HepG2 (cell line): ENCODE data around the gene PPRC1. TPM values are rescaled to one million over a fixed set of nuclear protein-coding genes. Genes with fewer than 3 reads are reported as not detected.

Source experiments
- ARID4A ChIP-seq: sonication (generic); formaldehyde crosslinking; IDR thresholded peaks from 2 replicates; pipeline ENCODE4 v1.5.0; 2020; ENCODE audit warnings: mild to moderate bottlenecking, missing genetic modification reagents, borderline replicate concordance
- ATF3 ChIP-seq: sonication (generic); formaldehyde crosslinking; IDR thresholded peaks from 2 replicates; pipeline ENCODE4 v1.4.0; 2020; ENCODE audit warnings: missing genetic modification reagents
- BRCA1 ChIP-seq: sonication (generic); formaldehyde crosslinking; IDR thresholded peaks from 2 replicates; pipeline ENCODE4 v1.4.0; 2020; ENCODE audit warnings: missing genetic modification reagents
- DMAP1 ChIP-seq: IDR thresholded peaks from 2 replicates; pipeline ENCODE4 v1.6.1; 2016
- FOXJ3 ChIP-seq: sonication (generic); formaldehyde crosslinking; IDR thresholded peaks from 2 replicates; pipeline ENCODE4 v1.4.0; 2020; ENCODE audit warnings: missing genetic modification reagents, mild to moderate bottlenecking, borderline replicate concordance
- HMGA1 ChIP-seq: sonication (generic); formaldehyde crosslinking; conservative IDR thresholded peaks from 2 replicates; pipeline ENCODE4 v1.4.0; 2020; ENCODE audit warnings: missing genetic modification reagents
- KMT2A ChIP-seq: sonication (generic); formaldehyde crosslinking; IDR thresholded peaks from 2 replicates; pipeline ENCODE4 v1.4.0; 2020; ENCODE audit warnings: missing genetic modification reagents
- MAF1 ChIP-seq: sonication (generic); formaldehyde crosslinking; IDR thresholded peaks from 2 replicates; pipeline ENCODE4 v1.5.0; 2020; ENCODE audit warnings: missing genetic modification reagents, borderline replicate concordance
- MED1 ChIP-seq: sonication (generic); formaldehyde crosslinking; IDR thresholded peaks from 2 replicates; pipeline ENCODE4 v1.4.0; 2020; ENCODE audit warnings: missing genetic modification reagents
- MLX ChIP-seq: IDR thresholded peaks from 2 replicates; pipeline ENCODE4 v1.6.1; 2016
- SNAPC5 ChIP-seq: sonication (generic); formaldehyde crosslinking; IDR thresholded peaks from 2 replicates; pipeline ENCODE4 v1.8.1; 2023; ENCODE audit warnings: mild to moderate bottlenecking, missing genetic modification reagents, borderline replicate concordance
- TGIF2 ChIP-seq: IDR thresholded peaks from 2 replicates; pipeline ENCODE4 v1.6.1; 2016; ENCODE audit warnings: control low read depth, missing compliant biosample characterization
- UBTF ChIP-seq: sonication (generic); formaldehyde crosslinking; IDR thresholded peaks from 2 replicates; pipeline ENCODE4 v1.4.0; 2020; ENCODE audit warnings: mild to moderate bottlenecking, missing genetic modification reagents
- ZFP37 ChIP-seq: sonication (generic); formaldehyde crosslinking; IDR thresholded peaks from 2 replicates; pipeline ENCODE4 v1.4.0; 2020; ENCODE audit warnings: missing genetic modification reagents, borderline replicate concordance
- ZNF136 ChIP-seq: sonication (generic); formaldehyde crosslinking; IDR thresholded peaks from 2 replicates; pipeline ENCODE4 v1.8.1; 2022; ENCODE audit warnings: low read depth, mild to moderate bottlenecking, moderate library complexity, missing genetic modification reagents
- ZNF20 ChIP-seq: sonication (generic); formaldehyde crosslinking; IDR thresholded peaks from 2 replicates; pipeline ENCODE4 v1.4.0; 2020; ENCODE audit warnings: mild to moderate bottlenecking, moderate library complexity, missing genetic modification reagents
- ZNF256 ChIP-seq: sonication (generic); formaldehyde crosslinking; conservative IDR thresholded peaks from 2 replicates; pipeline ENCODE4 v1.4.0; 2020; ENCODE audit warnings: missing genetic modification reagents
- ZNF382 ChIP-seq: sonication (generic); formaldehyde crosslinking; IDR thresholded peaks from 2 replicates; pipeline ENCODE4 v1.5.0; 2020; ENCODE audit warnings: missing genetic modification reagents, mild to moderate bottlenecking, borderline replicate concordance
- ZNF589 ChIP-seq: sonication (generic); formaldehyde crosslinking; conservative IDR thresholded peaks from 2 replicates; pipeline ENCODE4 v1.8.0; 2022; ENCODE audit warnings: mild to moderate bottlenecking, moderate library complexity, missing genetic modification reagents
- ZNF737 ChIP-seq: sonication (generic); formaldehyde crosslinking; IDR thresholded peaks from 2 replicates; pipeline ENCODE4 v1.5.0; 2020; ENCODE audit warnings: missing genetic modification reagents, mild to moderate bottlenecking, borderline replicate concordance
- ZNF777 ChIP-seq: sonication (generic); formaldehyde crosslinking; IDR thresholded peaks from 2 replicates; pipeline ENCODE4 v1.4.0; 2020; ENCODE audit warnings: missing genetic modification reagents
- ZNF790 ChIP-seq: sonication (generic); formaldehyde crosslinking; IDR thresholded peaks from 2 replicates; pipeline ENCODE4 v1.8.0; 2022; ENCODE audit warnings: missing genetic modification reagents, mild to moderate bottlenecking, borderline replicate concordance
- ZNF883 ChIP-seq: sonication (generic); formaldehyde crosslinking; IDR thresholded peaks from 2 replicates; pipeline ENCODE4 v1.5.1; 2020; ENCODE audit warnings: mild to moderate bottlenecking, missing genetic modification reagents; ENCODE audit errors: not compliant biosample characterization
- ZSCAN20 ChIP-seq: sonication (generic); formaldehyde crosslinking; IDR thresholded peaks from 2 replicates; pipeline ENCODE4 v1.4.0; 2020; ENCODE audit warnings: missing genetic modification reagents, mild to moderate bottlenecking, borderline replicate concordance
- ZSCAN9 ChIP-seq: IDR thresholded peaks from 2 replicates; pipeline ENCODE4 v1.6.1; 2016; ENCODE audit warnings: borderline replicate concordance
- polyA plus RNA-seq, 8 experiments: library from polyadenylated mRNA; depleted of rRNA in 3 of 8; stranded (reverse) in 7 of 8; unstranded in 1 of 8; fragments of >200 nt; fragmentation: Illumina TruSeq in 4 of 8; extraction: Trizol in 4 of 8; gene quantifications; 2 replicates each; pipeline versions ENCODE4 v1.2.1 to v1.2.3, GENCODE V29; 2011 to 2016; ENCODE audit warnings: low read depth in 4 of 8, missing spikeins in 1 of 8, mixed read lengths in 1 of 8; ENCODE audit not compliant: insufficient read depth in 1 of 8
- total RNA-seq, 5 experiments: library from RNA; depleted of rRNA; stranded (reverse); fragments of >200 nt; fragmentation: Illumina TruSeq; extraction: Trizol; gene quantifications; 2 replicates each; pipeline ENCODE4 v1.2.3, GENCODE V29; 2016; ENCODE audit warnings: low read depth in 1 of 5

Gene PPRC1
- total and polyA plus RNA-seq, 2 of the 13 experiments (the other 11 are each of a cell fraction or from before 2014, with no cell fraction given): 18.7 to 24.2 TPM

GRCh38 chr10:102152545-102152890 lies 19.7 kb downstream of the PPRC1 start (continued):
- TF ChIP-seq BRCA1 (0 out of 2 replicates have a peak, but pooled peaks have one; percentile 3), MED1 (CRISPR knock-in tag) (no peak), ZNF382 (CRISPR knock-in tag) (no peak), TGIF2 (no peak), ZNF20 (CRISPR knock-in tag) (no peak), MLX (CRISPR knock-in tag) (no peak), ZNF589 (CRISPR knock-in tag) (no peak), ZNF136 (CRISPR knock-in tag) (0 out of 2 replicates have a peak, but pooled peaks have one; percentile 25), ZSCAN9 (no peak), ZNF883 (CRISPR knock-in tag) (peak; percentile 83), SNAPC5 (no peak), ZNF790 (CRISPR knock-in tag) (no peak), HMGA1 (CRISPR knock-in tag) (no peak), ZNF777 (no peak), MAF1 (no peak), FOXJ3 (CRISPR knock-in tag) (no peak), ARID4A (CRISPR knock-in tag) (peak; percentile 67), DMAP1 (peak; percentile 79), ZFP37 (no peak), UBTF (CRISPR knock-in tag) (peak; percentile 16), ZNF256 (CRISPR knock-in tag) (no peak), KMT2A (CRISPR knock-in tag) (no peak), ATF3 (CRISPR knock-in tag) (no peak), ZNF737 (CRISPR knock-in tag) (no peak; the same call in 1 of the 2 replicates), ZSCAN20 (CRISPR knock-in tag) (no peak)
